HK-2 (cell line): ENCODE measurements around the gene RAB27B.
A peak's percentile ranks its signal among the peaks of the same experiment; 100 is the strongest.
"Not testable (repeated sequence)": the region's sequence is repeated elsewhere in the genome, so short reads cannot be mapped to it uniquely, and the experiment has no call there.

Experiments
- DNase-seq: peaks from one replicate; pipeline ENCODE4 v3.0.0-alpha.2; 2018; ENCODE audit not compliant: unreplicated experiment

The RAB27B gene, protein sequence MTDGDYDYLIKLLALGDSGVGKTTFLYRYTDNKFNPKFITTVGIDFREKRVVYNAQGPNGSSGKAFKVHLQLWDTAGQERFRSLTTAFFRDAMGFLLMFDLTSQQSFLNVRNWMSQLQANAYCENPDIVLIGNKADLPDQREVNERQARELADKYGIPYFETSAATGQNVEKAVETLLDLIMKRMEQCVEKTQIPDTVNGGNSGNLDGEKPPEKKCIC

DNA sequence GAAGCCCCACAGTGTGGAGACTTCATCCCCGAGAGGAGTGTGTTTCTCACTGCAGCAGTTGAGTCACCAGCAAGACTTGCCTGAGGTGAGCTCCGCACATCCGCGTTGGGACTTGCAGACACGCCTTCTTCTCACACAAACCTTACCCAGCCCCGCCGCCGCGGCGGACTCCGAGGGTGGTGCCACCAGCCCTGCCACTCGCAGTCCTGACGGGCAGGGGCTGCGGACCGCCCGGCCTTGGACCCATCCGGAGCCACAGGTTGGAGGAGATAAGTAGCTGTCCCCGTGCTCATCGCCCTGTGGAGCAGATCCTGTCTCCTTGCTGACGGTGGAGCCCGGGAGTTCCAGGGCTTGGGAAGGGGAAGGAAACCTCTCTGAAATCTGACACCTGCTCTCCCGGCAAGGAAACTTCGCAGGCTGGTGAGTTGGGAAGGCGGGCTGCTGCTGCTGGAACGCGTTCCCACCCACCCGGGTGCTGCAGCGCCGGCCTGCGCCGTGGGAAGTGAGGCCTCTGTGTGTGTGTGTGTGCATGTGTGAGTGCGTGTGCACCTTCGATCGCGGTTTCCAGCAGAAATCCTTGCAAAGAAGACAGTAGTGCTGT is at the start of gene RAB27B:
RAB27B (plus strand) TSS at position 197 of the 601 bp plus-strand sequence. CDS start 49,109 bp downstream, outside the sequence.
- DNase-seq = peak; percentile 80

DNA sequence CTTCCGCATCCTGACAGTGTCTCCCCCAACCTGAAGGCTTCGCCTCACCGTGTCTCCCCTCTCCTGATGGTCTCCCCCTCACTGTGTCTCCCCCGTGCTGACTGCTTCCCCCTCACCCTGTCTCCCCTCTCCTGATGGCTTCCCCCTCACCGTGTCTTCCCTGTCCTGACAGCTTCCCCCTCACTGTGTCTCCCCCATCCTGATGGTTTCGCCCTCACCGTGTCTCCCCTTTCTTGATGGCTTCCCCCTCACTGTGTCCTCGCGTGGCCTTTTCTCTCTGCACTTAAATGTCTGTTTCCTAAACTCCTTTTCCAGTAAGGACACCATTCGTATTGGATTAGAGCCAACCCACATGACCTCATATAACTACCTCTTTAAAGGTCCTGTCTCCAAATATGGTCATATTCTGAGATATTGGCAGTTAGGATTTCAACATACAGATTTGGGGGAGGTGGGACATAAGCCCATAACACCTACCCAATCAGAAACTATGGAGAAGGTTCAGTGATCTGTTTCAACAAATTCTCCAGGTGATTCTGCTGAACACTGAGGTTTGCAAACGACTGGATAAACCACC is 47.9 kb upstream of the RAB27B start:
- no peak for DNase-seq

DNA sequence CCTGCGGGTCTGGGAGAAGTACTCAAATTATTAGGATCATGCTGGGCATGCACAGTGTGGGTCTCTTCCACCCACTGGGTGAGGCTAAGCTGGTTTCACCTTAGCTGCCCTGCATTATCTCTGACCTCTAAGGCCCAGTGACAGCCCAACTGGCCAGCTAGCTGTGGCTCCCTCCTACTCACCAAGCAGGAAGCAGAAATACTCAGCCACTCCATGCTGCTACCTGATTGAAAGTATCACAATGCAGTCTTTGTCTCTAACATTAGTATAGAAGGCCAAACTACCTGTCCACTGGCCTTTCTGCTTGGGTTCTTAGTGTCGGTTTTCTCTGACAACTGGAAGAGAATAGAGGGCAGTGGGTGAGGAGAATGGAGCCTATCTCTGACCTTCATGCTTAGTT is 47.3 kb upstream of the RAB27B start:
- DNase-seq = no peak

DNA sequence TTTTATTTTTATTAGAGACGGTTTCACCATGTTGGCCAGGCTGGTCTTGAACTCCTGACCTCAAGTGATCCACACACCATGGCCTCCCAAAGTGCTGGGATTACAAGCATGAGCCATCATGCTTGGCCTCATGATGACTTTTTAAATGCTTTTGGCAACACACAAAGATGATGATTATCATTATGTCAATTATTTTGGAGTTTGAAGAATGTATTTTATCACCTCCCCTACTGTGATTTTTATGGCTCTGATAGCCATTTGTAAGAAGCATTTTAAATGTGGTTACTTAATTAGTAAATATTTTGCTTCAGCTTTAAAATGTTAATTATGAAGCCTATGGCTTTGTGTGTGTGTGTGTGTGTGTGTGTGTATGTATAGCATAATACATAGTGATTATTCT is 45.1 kb upstream of the RAB27B start:
- DNase-seq = no peak

DNA sequence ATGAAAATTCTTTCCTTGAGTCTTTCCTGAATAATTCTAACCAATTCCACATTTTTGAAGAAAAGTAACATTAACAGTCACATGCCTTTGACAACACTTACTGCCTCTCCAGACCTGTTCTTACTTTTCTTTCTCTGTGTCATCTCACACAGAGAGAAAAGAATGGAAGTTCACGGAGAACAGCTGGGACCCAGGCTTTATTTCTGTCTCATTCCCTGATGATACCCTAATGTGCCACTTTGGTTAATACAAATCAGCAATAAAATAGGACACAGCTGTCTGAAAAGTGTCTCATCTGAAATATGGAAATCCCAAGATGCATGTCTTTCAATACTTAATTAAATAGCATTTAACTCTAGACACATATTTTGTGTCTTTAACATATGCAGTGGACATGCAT is 42.1 kb upstream of the RAB27B start:
- DNase-seq = no peak

DNA sequence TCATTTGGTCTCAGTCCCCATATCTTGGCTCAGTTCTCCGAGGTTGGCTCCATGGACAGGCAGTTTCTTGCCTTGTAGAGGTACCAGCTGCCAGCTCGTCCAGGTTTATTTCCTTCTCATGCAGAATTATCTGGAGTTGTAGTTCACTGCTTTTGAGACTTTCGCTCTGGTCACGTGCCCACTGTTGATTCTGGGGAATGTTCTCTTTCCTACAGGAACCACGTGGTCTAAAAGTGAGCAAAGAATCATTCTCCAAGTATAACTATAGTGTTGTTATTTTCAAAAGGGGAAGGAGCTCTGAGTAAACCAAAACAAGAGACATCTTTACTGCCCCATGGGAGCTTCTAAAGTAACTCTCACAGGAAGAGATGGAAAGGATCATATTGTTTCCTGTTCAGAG is 41.2 kb upstream of the RAB27B start:
- DNase-seq = no peak

DNA sequence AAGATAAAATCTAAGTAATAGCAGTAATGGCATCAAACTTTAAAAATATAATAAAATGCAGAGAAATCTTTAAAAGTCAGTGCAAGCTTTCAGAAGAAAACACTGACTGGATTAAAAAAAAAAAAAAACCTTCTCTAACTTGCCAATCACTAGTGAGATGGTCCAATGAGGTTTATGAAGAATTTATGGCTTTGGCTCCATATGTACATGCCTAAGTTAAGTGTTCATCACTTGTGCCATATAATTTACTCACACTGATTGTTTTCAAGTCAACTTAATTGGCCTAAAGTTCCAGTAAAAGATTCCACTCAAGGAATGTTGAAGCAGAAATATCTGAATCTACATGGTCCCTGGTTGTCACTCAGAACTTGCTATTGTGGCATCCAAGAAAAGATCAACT is 40.7 kb upstream of the RAB27B start:
- DNase-seq = no peak

DNA sequence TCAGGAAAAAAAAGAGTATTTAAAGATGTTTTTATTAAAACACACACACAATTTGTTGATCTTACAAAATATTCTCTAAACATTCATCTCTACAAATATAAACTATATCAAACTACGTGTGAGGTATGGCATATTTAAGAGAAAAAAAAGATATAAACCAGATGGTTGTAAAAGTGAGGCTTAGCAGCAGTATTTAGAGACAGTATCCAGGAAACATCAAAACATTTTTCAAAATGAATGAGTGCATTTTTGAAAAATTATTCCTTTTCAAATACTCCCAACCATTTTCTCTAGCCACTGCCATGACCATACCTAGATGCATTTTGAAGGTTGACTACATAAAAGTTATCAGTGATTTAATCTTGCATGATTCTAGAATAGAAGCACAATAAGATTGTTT is 38.2 kb upstream of the RAB27B start:
- no peak for DNase-seq

DNA sequence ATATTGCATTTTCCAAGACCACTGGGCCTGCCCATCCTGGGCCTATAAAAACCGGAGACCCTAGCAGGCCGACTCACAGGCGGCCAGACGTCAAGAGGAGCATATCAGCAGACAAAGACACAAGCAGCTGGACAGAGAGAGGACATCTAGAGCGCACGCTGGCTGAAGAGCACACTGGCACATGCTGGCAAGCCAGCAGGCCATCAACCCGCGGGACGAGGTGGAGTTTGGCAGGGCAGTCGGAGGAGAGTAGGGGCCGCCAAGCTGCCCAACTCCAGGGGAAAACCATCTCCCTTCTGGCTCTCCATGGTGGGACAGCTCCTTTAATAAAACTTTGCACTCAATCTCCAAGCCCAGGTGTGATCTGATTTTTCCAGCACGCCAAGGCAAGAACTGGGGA is 36.6 kb upstream of the RAB27B start:
- DNase-seq = no peak

DNA sequence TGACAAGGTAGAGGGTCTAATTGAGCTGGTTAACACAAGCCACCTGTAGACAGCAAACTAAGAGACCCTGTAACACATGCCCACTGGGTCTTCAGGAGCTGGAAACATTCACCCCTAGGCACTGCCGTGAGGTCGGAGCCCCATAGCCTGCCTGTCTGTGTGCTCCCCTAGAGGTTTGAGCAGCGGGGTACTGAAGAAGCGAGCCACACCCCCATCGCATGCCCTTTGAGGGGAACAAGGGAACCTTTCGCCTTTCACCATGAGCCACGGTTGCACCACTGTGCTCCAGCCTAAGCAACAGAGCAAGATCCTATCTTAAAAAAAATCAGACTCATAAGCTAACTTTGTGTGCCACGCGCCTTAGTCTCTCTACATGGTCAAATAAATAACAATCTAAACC is 36.2 kb upstream of the RAB27B start:
- DNase-seq = no peak

DNA sequence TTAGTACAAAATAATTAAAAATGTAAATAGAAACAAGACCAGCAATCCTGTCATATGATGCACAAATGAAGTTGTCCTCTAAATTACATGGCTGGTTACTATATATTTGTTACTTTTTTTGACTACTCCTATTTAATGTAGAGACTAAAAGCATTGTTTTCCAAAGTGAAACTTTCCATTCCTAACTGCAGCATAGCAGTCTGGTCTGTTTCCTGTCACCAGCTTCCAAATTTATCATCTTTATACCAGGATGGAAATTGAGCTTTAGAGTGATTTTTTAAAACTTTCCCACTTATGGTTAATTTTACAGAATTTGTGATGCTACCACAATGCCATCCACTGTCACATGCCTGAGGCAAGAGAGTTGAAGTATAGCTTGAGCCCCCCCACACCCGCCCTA is 33.5 kb upstream of the RAB27B start:
- no peak for DNase-seq

DNA sequence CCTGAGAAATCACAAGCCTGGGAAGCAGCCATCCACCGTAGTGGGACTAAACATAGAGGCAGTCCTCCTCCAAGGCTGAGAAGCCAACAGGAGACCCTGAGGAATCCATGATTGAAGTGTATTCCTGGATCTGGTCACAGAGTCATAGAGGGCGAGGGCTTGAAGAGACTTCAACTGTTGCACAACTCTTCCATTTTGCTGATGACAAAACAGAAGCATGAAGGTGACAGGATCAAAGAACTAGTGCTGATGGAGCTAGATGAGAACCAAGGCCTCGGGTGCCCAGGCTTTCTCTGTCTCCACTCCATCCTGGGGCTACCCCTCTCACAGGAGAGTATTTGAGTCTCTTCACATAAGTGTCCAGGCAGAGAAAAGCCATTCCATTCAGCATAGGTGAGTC is 30.1 kb upstream of the RAB27B start:
- DNase-seq = no peak

DNA sequence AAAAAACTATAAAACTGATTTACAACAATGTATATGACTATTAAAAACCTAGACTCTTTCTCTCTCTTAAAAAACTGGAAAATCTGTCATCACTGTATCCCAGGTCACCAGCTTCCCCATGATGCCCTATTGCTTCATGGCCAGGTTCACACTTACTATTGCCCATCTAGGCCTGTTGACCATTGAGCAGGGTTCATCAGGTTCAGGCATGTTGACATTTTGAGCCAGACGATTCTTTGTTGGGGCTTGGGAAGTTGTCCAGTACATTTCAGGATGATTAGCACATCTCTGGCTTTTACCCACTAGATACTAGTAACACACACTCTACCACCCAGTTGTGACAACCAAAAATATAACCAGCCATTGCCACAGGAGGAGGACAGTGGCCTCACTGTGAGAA is 26.9 kb upstream of the RAB27B start:
- DNase-seq = no peak

DNA sequence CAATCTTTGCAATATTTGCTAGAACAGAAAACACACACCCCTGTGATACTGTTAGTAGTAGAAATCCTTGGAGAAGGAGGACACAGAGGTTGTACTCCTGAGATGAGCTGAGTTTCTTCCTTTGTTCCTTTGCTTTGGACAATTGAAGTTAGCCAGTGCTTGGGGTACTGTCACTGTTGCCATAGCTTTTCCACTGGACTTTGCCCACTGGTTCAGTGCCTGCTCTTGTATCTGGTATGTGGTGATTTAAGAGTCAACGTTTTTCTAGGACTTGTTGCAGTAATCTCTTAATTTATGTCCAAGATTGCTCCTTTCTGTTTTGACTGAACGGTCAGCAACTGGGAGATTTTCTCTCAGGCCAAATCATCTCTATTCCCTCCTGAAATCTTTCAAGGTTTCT is 26.1 kb upstream of the RAB27B start:
- DNase-seq = no peak

DNA sequence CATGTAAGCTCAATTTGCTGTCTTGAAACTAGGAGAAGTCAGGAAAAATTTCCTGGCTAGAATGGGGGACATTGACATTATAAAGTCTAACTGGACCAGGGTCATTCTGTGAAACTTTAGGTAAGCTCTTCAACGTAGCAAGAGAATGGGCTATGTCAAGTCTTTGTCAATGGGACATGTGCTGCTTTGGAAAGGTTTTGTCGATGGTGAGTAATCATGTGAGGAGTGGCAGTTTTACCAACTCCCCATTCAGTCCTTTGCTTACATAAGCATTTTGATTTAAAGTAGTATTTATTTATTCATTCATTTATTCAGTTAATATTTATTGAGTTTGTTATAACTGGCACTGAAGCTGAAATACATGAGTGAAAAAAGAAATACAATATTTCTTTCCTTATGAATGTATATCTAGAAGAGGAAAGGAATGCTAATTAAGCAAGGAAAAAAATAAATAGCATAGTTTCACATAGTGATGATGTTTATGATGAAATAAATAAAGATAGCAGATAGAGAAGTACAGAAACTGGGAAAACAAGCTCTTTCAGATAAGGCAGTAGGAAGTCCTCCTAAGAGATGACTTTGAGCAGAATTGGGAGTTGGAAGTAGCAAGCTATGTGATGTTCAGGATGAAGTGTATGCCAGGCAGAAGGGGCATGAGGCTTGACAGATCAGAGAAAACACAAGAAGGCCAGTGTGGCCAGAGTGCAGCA is 25.4 kb upstream of the RAB27B start:
- no peak for DNase-seq

DNA sequence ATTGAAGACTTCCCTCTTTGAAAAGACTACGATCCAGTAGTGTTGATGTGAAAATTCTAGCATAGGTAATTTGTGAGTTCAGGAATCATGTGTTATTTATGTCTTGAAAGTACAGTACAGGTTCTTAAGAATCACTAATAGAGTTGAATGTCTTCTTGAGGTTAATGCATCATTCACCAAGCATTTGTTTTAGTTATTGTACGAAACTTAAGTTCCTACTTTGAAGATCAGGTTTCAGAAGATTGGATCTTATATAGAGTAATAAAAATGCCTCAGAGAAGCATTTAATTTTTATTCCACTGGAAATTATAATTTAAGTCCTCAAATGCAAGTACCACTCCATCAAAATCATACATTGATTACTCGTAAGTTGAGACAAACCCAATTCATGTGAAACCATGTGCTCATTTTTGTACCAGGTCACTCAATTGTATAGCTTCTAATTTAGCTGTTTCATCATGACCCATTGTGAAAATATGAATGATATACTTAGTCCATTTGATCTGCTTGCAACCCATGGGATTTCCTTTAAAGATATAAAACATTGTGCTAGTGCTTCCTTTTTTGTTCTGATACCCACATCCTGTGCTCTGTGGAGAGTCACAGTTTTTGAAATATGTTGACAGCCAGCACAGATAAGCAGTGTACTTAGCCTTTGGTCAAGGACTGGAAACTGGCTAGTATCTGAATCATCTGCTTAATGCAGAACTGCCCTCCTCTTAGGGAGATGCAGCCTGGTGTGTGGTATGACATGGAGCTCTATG is 22.5 kb upstream of the RAB27B start:
- no peak for DNase-seq

DNA sequence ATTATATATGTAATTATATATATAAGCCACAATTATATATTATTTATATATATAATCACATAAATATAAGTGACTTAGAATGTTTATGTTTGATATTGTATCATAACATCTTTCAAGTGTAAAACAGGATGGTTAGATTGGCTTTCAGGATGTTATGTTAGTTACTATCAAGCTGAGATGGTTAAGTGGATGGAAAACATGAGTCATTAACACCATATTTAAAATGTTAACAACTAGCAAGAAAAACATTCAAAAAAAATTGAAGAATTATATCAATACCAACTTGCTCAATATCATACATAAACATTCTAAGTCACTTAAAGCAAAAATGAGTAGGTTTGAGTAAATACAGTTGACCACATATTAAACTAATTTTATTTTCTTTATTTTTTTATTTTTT is 21.8 kb upstream of the RAB27B start:
- DNase-seq = no peak

DNA sequence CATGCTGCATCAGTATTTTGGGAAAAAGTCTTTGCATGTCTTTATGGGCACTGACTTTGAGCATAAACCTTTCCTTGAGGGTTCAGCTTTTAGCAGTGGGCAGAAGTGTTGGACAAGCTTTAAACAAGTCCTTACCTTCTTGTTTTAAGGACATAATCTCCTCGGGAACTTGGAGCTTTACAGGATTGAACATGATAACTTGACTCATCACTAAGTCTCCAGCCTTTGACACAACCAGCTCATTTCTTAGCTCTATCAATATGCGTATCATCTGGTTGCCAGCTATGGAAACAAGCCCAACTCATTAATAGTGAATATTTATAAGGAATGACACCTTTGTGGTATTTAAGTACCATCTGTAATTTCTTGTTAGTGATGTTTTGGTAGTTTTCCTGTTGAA is 21.0 kb upstream of the RAB27B start:
- no peak for DNase-seq

DNA sequence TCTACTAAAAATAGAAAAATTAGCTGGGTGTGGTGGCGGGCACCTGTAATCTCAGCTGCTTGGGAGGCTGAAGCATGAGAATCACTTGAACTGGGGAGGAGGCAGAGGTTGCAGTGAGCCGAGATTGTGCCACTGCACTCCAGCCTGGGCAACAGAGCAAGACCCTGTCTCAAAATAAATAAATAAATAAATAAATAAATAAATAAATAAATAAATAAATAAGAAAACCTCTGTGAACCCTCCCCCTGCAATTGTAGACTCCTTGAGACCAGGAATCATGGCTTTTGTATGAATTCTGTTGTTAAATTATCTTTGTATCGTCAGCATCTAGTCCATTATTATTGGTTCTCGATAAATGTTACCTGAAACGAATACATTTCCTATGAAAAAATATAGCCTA is 17.6 kb upstream of the RAB27B start:
- DNase-seq = not testable (repeated sequence)

DNA sequence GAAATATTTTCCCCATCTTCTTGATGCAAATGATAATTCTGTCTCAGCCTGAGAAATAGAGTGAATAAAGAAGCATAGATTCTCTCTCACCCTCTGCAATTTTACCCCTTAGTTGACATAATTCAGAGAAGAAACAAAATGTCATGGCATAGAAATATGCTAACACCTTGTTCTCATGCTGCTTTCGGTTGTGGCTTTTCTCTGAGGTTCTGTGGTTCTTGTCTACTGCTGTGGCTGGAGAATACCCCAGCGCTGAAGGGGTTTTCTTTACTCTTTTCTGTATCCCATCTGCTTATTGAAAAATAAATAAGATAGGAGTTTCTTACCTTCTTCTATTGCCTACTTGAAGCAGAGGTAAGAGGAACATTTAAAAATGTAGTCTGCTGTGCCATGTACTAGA is 15.4 kb upstream of the RAB27B start:
- no peak for DNase-seq

DNA sequence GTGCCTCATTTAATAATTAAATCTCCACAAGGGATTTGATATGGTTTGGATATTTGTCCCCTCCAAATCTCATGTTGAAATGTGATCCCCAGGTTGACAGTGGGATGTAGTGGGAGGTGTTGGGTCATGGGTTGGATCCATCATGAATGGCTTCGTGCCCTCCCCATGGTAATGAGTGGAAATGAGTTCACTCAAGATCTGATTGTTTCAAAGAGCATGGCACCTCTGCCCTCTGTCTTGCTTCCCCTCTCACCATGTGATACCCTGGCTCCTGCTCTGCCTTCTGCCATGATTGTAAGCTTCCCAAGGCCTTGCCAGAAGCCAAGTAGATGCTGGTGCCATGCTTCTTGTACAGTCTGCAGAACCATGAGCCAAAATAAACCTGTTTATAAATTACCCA is 15.0 kb upstream of the RAB27B start:
- no peak for DNase-seq

DNA sequence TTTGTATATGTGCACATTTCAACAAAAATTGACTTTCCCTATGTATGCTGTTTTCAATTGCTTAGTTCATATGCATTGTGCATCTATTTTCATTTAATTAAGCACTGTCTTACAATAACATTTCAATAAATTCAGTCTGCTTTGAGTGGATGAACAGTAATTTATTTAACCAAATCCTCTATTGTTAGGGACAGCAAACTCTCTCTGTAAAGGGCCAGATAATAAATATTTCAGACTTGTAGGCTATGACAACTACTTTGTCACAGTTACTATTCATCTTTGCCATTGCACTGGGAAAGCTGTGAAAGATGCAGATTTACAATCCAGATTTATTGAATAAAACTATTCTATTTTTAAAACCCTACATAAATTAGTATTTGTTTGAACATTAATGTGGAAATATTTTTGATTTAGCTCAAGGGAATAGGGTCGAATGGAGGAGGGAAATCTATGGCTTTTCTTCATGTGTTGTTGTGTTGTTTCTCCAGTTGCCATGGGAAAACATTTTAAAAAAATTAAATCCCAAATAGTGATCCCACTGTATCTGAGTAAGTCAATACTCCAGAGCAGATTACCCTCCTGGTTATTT is 14.2 kb upstream of the RAB27B start:
- DNase-seq = no peak
